ENCODE measurements around the gene TRIM69.
"Not testable (repeated sequence)": the region's sequence is repeated elsewhere in the genome, so short reads cannot be mapped to it uniquely, and the experiment has no call there.

TRIM69 gene

GRCh38 chr15:44734839-44735481, 1.4 kb upstream of the TRIM69 start:
- Histone ChIP-seq H3K27ac (peak overlapping the region in 15 of 21 experiments; percentile 7 to 91 (median 64)), H3K4me3 (no peak overlapping the region)

GRCh38 chr15:44735482-44736180, 697 bp upstream of the TRIM69 start:
- no peak overlapping the region for H3K4me3 ChIP-seq
- H3K27ac ChIP-seq: peak overlapping the region in 19 of 21 experiments; percentile 7 to 91 (median 64)

- no peak overlapping the region for H3K27ac ChIP-seq
- H3K4me3 ChIP-seq: no peak overlapping the region
Measured at GRCh38 chr15:44738340-44738984, 2.1 kb downstream of the TRIM69 start.

- H3K4me3 ChIP-seq, H3K27ac ChIP-seq: not testable (repeated sequence)
Measured at GRCh38 chr15:44739222-44739847, 3.0 kb downstream of the TRIM69 start.

- not testable (repeated sequence) for H3K4me3 ChIP-seq, H3K27ac ChIP-seq
Measured at GRCh38 chr15:44743454-44743853, 7.1 kb downstream of the TRIM69 start.

GRCh38 chr15:44753345-44753744, 17.0 kb downstream of the TRIM69 start:
- no peak overlapping the region for H3K4me3 ChIP-seq
- H3K27ac ChIP-seq: no peak overlapping the region

GRCh38 chr15:44763187-44763586, 26.9 kb downstream of the TRIM69 start:
- Histone ChIP-seq H3K27ac (no peak overlapping the region), H3K4me3 (no peak overlapping the region)

- Histone ChIP-seq H3K27ac (no peak overlapping the region), H3K4me3 (no peak overlapping the region)
Measured at GRCh38 chr15:44763848-44764247, 27.5 kb downstream of the TRIM69 start.

GRCh38 chr15:44765036-44765435, 28.7 kb downstream of the TRIM69 start:
- no peak overlapping the region for H3K4me3 ChIP-seq
- H3K27ac ChIP-seq: no peak overlapping the region

GRCh38 chr15:44769521-44769920, 33.2 kb downstream of the TRIM69 start:
- no peak overlapping the region for H3K4me3 ChIP-seq
- no peak overlapping the region for H3K27ac ChIP-seq

- H3K4me3 ChIP-seq, H3K27ac ChIP-seq: not testable (repeated sequence)
Measured at GRCh38 chr15:44770715-44771114, 34.4 kb downstream of the TRIM69 start.

GRCh38 chr15:44775953-44776352, 39.6 kb downstream of the TRIM69 start:
- no peak overlapping the region for H3K4me3 ChIP-seq
- no peak overlapping the region for H3K27ac ChIP-seq

GRCh38 chr15:44779761-44780160, 43.4 kb downstream of the TRIM69 start:
- Histone ChIP-seq H3K4me3 (no peak overlapping the region), H3K27ac (no peak overlapping the region)

- Histone ChIP-seq H3K4me3 (no peak overlapping the region), H3K27ac (no peak overlapping the region)
Measured at GRCh38 chr15:44780608-44781007, 44.3 kb downstream of the TRIM69 start.

GRCh38 chr15:44781128-44781810, 44.9 kb downstream of the TRIM69 start:
- no peak overlapping the region for H3K27ac ChIP-seq
- no peak overlapping the region for H3K4me3 ChIP-seq

- Histone ChIP-seq H3K4me3 (no peak overlapping the region), H3K27ac (no peak overlapping the region)
Measured at GRCh38 chr15:44782516-44782915, 46.2 kb downstream of the TRIM69 start.

- Histone ChIP-seq H3K27ac (peak overlapping the region in 17 of 21 experiments; percentile 70 to 96 (median 88)), H3K4me3 (peak overlapping the region; percentile 54 to 84 (median 66))
Measured at GRCh38 chr15:44784918-44785274, 48.6 kb downstream of the TRIM69 start.

- no peak overlapping the region for H3K27ac ChIP-seq
Measured at GRCh38 chr15:44788748-44789147, 52.4 kb downstream of the TRIM69 start.

GRCh38 chr15:44790215-44790614, 53.9 kb downstream of the TRIM69 start:
- Histone ChIP-seq H3K4me3 (no peak overlapping the region), H3K27ac (no peak overlapping the region)

More at GRCh38 chr15:44788748-44789147, 52.4 kb downstream of the TRIM69 start:
- no peak overlapping the region for H3K4me3 ChIP-seq

GRCh38 chr15:44790656-44791055, 54.3 kb downstream of the TRIM69 start:
- H3K4me3 ChIP-seq: no peak overlapping the region
- no peak overlapping the region for H3K27ac ChIP-seq

Data from skin epidermis (tissue), 12 donors.